ENCODE results near the gene CACNG5.

CACNG5 gene

DNA sequence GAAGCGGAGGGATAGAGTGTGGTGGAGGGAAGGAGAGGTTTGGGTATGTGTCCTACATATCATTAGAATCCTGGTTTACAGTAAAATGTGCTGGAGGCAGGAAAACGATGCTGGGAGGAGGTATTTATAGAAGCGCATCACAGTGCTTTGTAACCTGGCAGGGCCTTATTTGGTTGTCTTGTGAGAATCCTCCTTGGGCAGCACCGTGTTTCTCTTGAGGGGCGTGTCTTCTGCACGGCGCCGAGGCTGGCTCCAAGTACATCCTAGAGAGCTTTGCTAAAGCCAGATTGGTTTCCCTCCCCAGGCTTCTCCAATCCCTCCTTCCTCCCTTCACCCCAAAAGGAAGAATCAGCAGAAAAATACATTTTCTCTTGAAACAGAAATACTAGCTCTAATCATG, 24.4 kb downstream of the CACNG5 start:
- H4K20me1 ChIP-seq (ENCODE audit: insufficient read depth, low read length), result no peaks in the 10 kb centered on the region
- H3K79me2 ChIP-seq (ENCODE audit: low read length), result no peaks in the 10 kb centered on the region
- H3K4me1 ChIP-seq (ENCODE audit: low read length), result no peaks in the 10 kb centered on the region
- no peak overlapping the region for H3K4me3 ChIP-seq (ENCODE audit: low read length)
- H3K9me3 ChIP-seq (ENCODE audit: insufficient read depth, low read length), result peaks cover 4% of the 10 kb centered on the region; the same call in 1 of the 2 replicates
- no peak overlapping the region for H2AFZ ChIP-seq (ENCODE audit: low read depth, low read length)
- no peaks in the 10 kb centered on the region for H3K36me3 ChIP-seq (replicated peaks; ENCODE audit: low read depth, low read length)
- H3K27me3 ChIP-seq (ENCODE audit: low read depth, low read length), result peaks cover 4% of the 10 kb centered on the region; the same call in 1 of the 2 replicates
- no peak for TF ChIP-seq EZH2phosphoT487 (IDR thresholded peaks at IDR 0.05; ENCODE audit: low read depth)
- TF ChIP-seq, protein P1, sequence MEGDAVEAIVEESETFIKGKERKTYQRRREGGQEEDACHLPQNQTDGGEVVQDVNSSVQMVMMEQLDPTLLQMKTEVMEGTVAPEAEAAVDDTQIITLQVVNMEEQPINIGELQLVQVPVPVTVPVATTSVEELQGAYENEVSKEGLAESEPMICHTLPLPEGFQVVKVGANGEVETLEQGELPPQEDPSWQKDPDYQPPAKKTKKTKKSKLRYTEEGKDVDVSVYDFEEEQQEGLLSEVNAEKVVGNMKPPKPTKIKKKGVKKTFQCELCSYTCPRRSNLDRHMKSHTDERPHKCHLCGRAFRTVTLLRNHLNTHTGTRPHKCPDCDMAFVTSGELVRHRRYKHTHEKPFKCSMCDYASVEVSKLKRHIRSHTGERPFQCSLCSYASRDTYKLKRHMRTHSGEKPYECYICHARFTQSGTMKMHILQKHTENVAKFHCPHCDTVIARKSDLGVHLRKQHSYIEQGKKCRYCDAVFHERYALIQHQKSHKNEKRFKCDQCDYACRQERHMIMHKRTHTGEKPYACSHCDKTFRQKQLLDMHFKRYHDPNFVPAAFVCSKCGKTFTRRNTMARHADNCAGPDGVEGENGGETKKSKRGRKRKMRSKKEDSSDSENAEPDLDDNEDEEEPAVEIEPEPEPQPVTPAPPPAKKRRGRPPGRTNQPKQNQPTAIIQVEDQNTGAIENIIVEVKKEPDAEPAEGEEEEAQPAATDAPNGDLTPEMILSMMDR (IDR thresholded peaks at IDR 0.05; ENCODE audit: low read depth, low read length), result no peak
- no peak overlapping the region for H3K27ac ChIP-seq (ENCODE audit: low read length)
- H3K4me2 ChIP-seq (ENCODE audit: low read length), result no peak overlapping the region
- H3K9ac ChIP-seq (ENCODE audit: low read length), result no peak overlapping the region

- TF ChIP-seq, protein P1 (IDR thresholded peaks at IDR 0.05; ENCODE audit: low read depth, low read length), result no peak
- no peak for TF ChIP-seq EZH2phosphoT487 (IDR thresholded peaks at IDR 0.05; ENCODE audit: low read depth)
- H3K4me3 ChIP-seq (ENCODE audit: low read length), result no peak overlapping the region
- H3K27me3 ChIP-seq (ENCODE audit: low read depth, low read length), result peaks cover 5% of the 10 kb centered on the region; the same call in 1 of the 2 replicates
Measured at GRCh38 chr17:66860204-66860603, 25.3 kb downstream of the CACNG5 start.

DNA sequence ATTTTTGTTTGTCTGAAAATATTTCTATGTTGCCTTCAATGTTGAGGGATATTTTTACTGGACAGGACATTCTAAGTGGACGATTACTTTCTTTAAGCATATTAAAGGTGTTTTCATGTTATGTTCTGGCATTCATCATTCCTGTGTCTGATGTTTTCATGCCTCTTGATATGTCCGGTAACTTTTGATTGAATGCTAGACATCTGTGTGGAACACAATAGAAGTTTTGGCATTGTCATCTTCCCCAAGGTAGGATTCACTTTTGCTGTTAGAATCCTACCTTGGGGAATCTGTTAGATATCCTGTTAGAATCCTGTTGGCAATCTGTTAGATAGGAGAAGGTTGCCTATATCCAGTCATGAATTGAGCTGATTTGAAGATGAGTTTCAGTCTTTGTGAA, 28.9 kb downstream of the CACNG5 start:
- H3K36me3 ChIP-seq (replicated peaks; ENCODE audit: low read depth, low read length), result no peaks in the 10 kb centered on the region
- peaks cover 9% of the 10 kb centered on the region; the same call in 1 of the 2 replicates for H3K27me3 ChIP-seq (ENCODE audit: low read depth, low read length)
- H3K4me2 ChIP-seq (ENCODE audit: low read length), result no peak overlapping the region
- H4K20me1 ChIP-seq (ENCODE audit: insufficient read depth, low read length), result no peaks in the 10 kb centered on the region
- TF ChIP-seq, protein P1 (IDR thresholded peaks at IDR 0.05; ENCODE audit: low read depth, low read length), result no peak
- TF ChIP-seq EZH2phosphoT487 (IDR thresholded peaks at IDR 0.05; ENCODE audit: low read depth), result no peak
- H2AFZ ChIP-seq (ENCODE audit: low read depth, low read length), result no peak overlapping the region
- H3K4me1 ChIP-seq (ENCODE audit: low read length), result no peaks in the 10 kb centered on the region
- H3K4me3 ChIP-seq (ENCODE audit: low read length), result no peak overlapping the region
- no peaks in the 10 kb centered on the region for H3K79me2 ChIP-seq (ENCODE audit: low read length)
- no peaks in the 10 kb centered on the region for H3K9me3 ChIP-seq (ENCODE audit: insufficient read depth, low read length)
- H3K27ac ChIP-seq (ENCODE audit: low read length), result no peak overlapping the region
- H3K9ac ChIP-seq (ENCODE audit: low read length), result no peak overlapping the region

More at GRCh38 chr17:66860204-66860603, 25.3 kb downstream of the CACNG5 start:
- H3K27ac ChIP-seq (ENCODE audit: low read length), result no peak overlapping the region
- H3K79me2 ChIP-seq (ENCODE audit: low read length), result no peaks in the 10 kb centered on the region
- H4K20me1 ChIP-seq (ENCODE audit: insufficient read depth, low read length), result no peaks in the 10 kb centered on the region
- H3K9ac ChIP-seq (ENCODE audit: low read length), result no peak overlapping the region
- H3K4me1 ChIP-seq (ENCODE audit: low read length), result no peaks in the 10 kb centered on the region
- H2AFZ ChIP-seq (ENCODE audit: low read depth, low read length), result no peak overlapping the region
- H3K4me2 ChIP-seq (ENCODE audit: low read length), result no peak overlapping the region
- H3K36me3 ChIP-seq (replicated peaks; ENCODE audit: low read depth, low read length), result no peaks in the 10 kb centered on the region
- H3K9me3 ChIP-seq (ENCODE audit: insufficient read depth, low read length), result no peaks in the 10 kb centered on the region

DNA sequence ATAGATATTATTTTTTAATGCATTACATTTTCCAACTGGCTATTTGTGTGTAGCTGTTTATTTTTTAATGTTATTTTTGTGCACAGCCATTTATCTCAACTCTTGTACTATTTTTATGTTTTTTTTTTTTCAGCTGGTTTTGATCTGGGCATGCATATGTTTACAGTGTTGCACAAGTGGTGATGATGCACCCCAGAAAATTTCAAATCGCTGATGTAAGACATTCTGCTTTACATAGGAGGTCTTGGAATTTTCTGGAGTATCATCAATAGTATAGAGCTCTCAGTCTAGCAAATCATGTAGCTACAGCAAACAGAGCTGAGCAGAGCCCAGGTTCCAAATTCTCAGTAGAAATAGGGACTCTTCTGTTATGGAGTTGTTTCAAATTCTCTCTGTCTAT, 30.2 kb downstream of the CACNG5 start:
- Histone ChIP-seq H4K20me1 (ENCODE audit: insufficient read depth, low read length) (no peaks in the 10 kb centered on the region), H2AFZ (ENCODE audit: low read depth, low read length) (no peak overlapping the region), H3K79me2 (ENCODE audit: low read length) (no peaks in the 10 kb centered on the region), H3K4me2 (ENCODE audit: low read length) (no peak overlapping the region), H3K9me3 (ENCODE audit: insufficient read depth, low read length) (no peaks in the 10 kb centered on the region), H3K27ac (ENCODE audit: low read length) (no peak overlapping the region), H3K9ac (ENCODE audit: low read length) (no peak overlapping the region), H3K36me3 (replicated peaks; ENCODE audit: low read depth, low read length) (no peaks in the 10 kb centered on the region), H3K4me1 (ENCODE audit: low read length) (no peaks in the 10 kb centered on the region), H3K27me3 (ENCODE audit: low read depth, low read length) (peaks cover 9% of the 10 kb centered on the region; the same call in 1 of the 2 replicates), H3K4me3 (ENCODE audit: low read length) (no peak overlapping the region)
- TF ChIP-seq, protein P1 (IDR thresholded peaks at IDR 0.05; ENCODE audit: low read depth, low read length), result no peak
- TF ChIP-seq EZH2phosphoT487 (IDR thresholded peaks at IDR 0.05; ENCODE audit: low read depth), result no peak

All from OCI-LY3 (cell line).